Measurements from ENCODE around the gene NTM. TPM values are rescaled to one million over a fixed set of nuclear protein-coding genes. Genes with fewer than 3 reads are reported as not detected.

The NTM gene
- total RNA-seq, 4 donors from 2014 or later: 1.4 to 5.7 TPM; not detected in 2

GRCh38 chr11:131656179-131656838, 285.9 kb downstream of the NTM start:
- TF ChIP-seq CTCF (IDR thresholded peaks at IDR 0.05) (no peak), POLR2A (IDR thresholded peaks at IDR 0.05) (no peak)
- Histone ChIP-seq H3K27me3 (no peaks in the 10 kb centered on the region), H3K4me3 (no peak overlapping the region), H3K4me1 (no peaks in the 10 kb centered on the region), H3K36me3 (no peaks in the 10 kb centered on the region), H3K27ac (no peak overlapping the region), H3K9me3 (no peaks in the 10 kb centered on the region)
- intact Hi-C loops (cut with DNase I; ENCODE audit: low total_unique reads): no loop called here
- DNase-seq: no peak

- no peaks in the 10 kb centered on the region for H3K36me3 ChIP-seq
- TF ChIP-seq CTCF (IDR thresholded peaks at IDR 0.05): no peak
- TF ChIP-seq POLR2A (IDR thresholded peaks at IDR 0.05): no peak
- no peak for DNase-seq
- no peaks in the 10 kb centered on the region for H3K27me3 ChIP-seq
- H3K27ac ChIP-seq: no peak overlapping the region
- H3K4me3 ChIP-seq: no peak overlapping the region
- intact Hi-C loops (cut with DNase I; ENCODE audit: low total_unique reads): no loop called here
- no peaks in the 10 kb centered on the region for H3K9me3 ChIP-seq
- no peaks in the 10 kb centered on the region for H3K4me1 ChIP-seq
Observed at GRCh38 chr11:131656839-131657211, 286.4 kb downstream of the NTM start.

GRCh38 chr11:131658414-131658813, 288.0 kb downstream of the NTM start:
- no peaks in the 10 kb centered on the region for H3K27me3 ChIP-seq
- intact Hi-C loops (cut with DNase I; ENCODE audit: low total_unique reads): no loop called here
- no peak for DNase-seq

GRCh38 chr11:131658952-131659351, 288.5 kb downstream of the NTM start:
- Histone ChIP-seq H3K4me3 (no peak overlapping the region), H3K36me3 (no peaks in the 10 kb centered on the region), H3K27me3 (no peaks in the 10 kb centered on the region), H3K4me1 (no peaks in the 10 kb centered on the region), H3K9me3 (no peaks in the 10 kb centered on the region), H3K27ac (no peak overlapping the region)
- no peak for DNase-seq
- no peak for TF ChIP-seq POLR2A (IDR thresholded peaks at IDR 0.05)
- no peak for TF ChIP-seq CTCF (IDR thresholded peaks at IDR 0.05)
- intact Hi-C loops (cut with DNase I; ENCODE audit: low total_unique reads): no loop called here

More at GRCh38 chr11:131658414-131658813, 288.0 kb downstream of the NTM start:
- H3K36me3 ChIP-seq: no peaks in the 10 kb centered on the region
- H3K4me3 ChIP-seq: no peak overlapping the region
- H3K27ac ChIP-seq: no peak overlapping the region
- H3K4me1 ChIP-seq: no peaks in the 10 kb centered on the region
- no peak for TF ChIP-seq POLR2A (IDR thresholded peaks at IDR 0.05)
- TF ChIP-seq CTCF (IDR thresholded peaks at IDR 0.05): no peak
- no peaks in the 10 kb centered on the region for H3K9me3 ChIP-seq

- intact Hi-C loops (cut with DNase I; ENCODE audit: low total_unique reads): no loop called here
- H3K27me3 ChIP-seq: no peaks in the 10 kb centered on the region
- TF ChIP-seq CTCF (IDR thresholded peaks at IDR 0.05) (no peak), POLR2A (IDR thresholded peaks at IDR 0.05) (no peak)
- H3K4me3 ChIP-seq: no peak overlapping the region
- no peak overlapping the region for H3K27ac ChIP-seq
- no peaks in the 10 kb centered on the region for H3K36me3 ChIP-seq
- no peak for DNase-seq
- no peaks in the 10 kb centered on the region for H3K9me3 ChIP-seq
- H3K4me1 ChIP-seq: no peaks in the 10 kb centered on the region
Observed at GRCh38 chr11:131659931-131660330, 289.5 kb downstream of the NTM start.

Data from uterus (tissue), 4 donors.